Measurements from ENCODE around the gene SGMS2. TPM values are rescaled to one million over a fixed set of nuclear protein-coding genes. Genes with fewer than 3 reads are reported as not detected.
A peak's percentile ranks its signal among the peaks of the same experiment; 100 is the strongest.

The SGMS2 gene
- total RNA-seq (10 to 100 TPM; 14.3 to 36.9 (median 25.8) TPM), polyA plus RNA-seq (10 to 100 TPM in 1 of 2 donors, 1 to 10 TPM in 1; 2.3 to 12.4 TPM)
- long read RNA-seq, donor 1, full-length matches to known transcripts, result 1 of 14 reads
- long read RNA-seq, donor 1, partial matches to known transcripts, result 2 of 14 reads
- long read RNA-seq, donor 1, other reads (novel, unspliced or antisense), result 11 of 14 reads
- long read RNA-seq, donor 2, full-length matches to known transcripts, result 2 of 14 reads
- long read RNA-seq, donor 2, partial matches to known transcripts, result 2 of 14 reads
- long read RNA-seq, donor 2, other reads (novel, unspliced or antisense), result 10 of 14 reads
- long read RNA-seq, donor 3, full-length matches to known transcripts, result 4 of 43 reads
- long read RNA-seq, donor 3, partial matches to known transcripts, result 24 of 43 reads
- long read RNA-seq, donor 3, other reads (novel, unspliced or antisense), result 15 of 43 reads

GRCh38 chr4:107824350-107825071, at the start of gene SGMS2:
SGMS2 (plus strand) TSS chr4:107824932; CDS start chr4:107895554, 70,622 bp downstream.
- H3K9me3 ChIP-seq, result no peaks in the 10 kb centered on the region
- TF ChIP-seq CTCF (IDR thresholded peaks at IDR 0.05), result peak in 3 of 9 donors; percentile 12 to 37 (median 28)
- peak within 1 kb of the TSS; percentile 61 to 95 (median 93) for H3K27ac ChIP-seq
- H3K4me1 ChIP-seq, result peaks cover 0 to 40% (median 26%) of the 10 kb centered on the region in 9 donors
- H3K36me3 ChIP-seq, result no peaks in the 10 kb centered on the region
- peak; percentile 90 to 97 (median 92) for ATAC-seq
- intact Hi-C loops (cut with DNase I), result loop anchor here in 8 of 10 donors (5.0 to 10.0 kb wide), 8 partner anchors 38 to 170 kb away; partner anchors contain the start of gene HADH (in 1 of the 8)
- DNase-seq, result peak; percentile 80 to 87
- peak within 1 kb of the TSS; percentile 67 to 96 (median 82) for H3K4me3 ChIP-seq
- WGBS, 2 donors, result 0% methylated on average over 59 to 65 of the region's 65 CpGs
- H3K27me3 ChIP-seq, result peaks cover 0 to 12% (median 0%) of the 10 kb centered on the region in 7 donors

- Histone ChIP-seq H3K27me3 (no peaks in the 10 kb centered on the region), H3K4me1 (no peaks in the 10 kb centered on the region), H3K9me3 (peaks cover 0 to 13% (median 0%) of the 10 kb centered on the region in 11 donors), H3K36me3 (no peaks in the 10 kb centered on the region), H3K4me3 (no peak overlapping the region), H3K27ac (no peak overlapping the region)
- intact Hi-C loops (cut with DNase I), result no loop called here
- DNase-seq (no peak), ATAC-seq (no peak)
- TF ChIP-seq CTCF (IDR thresholded peaks at IDR 0.05), result no peak
Measured at GRCh38 chr4:107777890-107778289, 46.8 kb upstream of the SGMS2 start.

GRCh38 chr4:107778784-107779530, 45.8 kb upstream of the SGMS2 start:
- no peak overlapping the region for H3K4me3 ChIP-seq
- ATAC-seq, result no peak
- 77 to 78% methylated on average over 2 of the region's 2 CpGs for WGBS, 2 donors
- intact Hi-C loops (cut with DNase I), result no loop called here
- H3K9me3 ChIP-seq, result peaks cover 0 to 13% (median 0%) of the 10 kb centered on the region in 11 donors
- no peak overlapping the region for H3K27ac ChIP-seq
- no peak for DNase-seq
- H3K27me3 ChIP-seq, result no peaks in the 10 kb centered on the region
- H3K36me3 ChIP-seq, result no peaks in the 10 kb centered on the region
- no peaks in the 10 kb centered on the region for H3K4me1 ChIP-seq
- no peak for TF ChIP-seq CTCF (IDR thresholded peaks at IDR 0.05)

- DNase-seq (no peak), ATAC-seq (no peak)
- intact Hi-C loops (cut with DNase I), result no loop called here
- H3K27ac ChIP-seq, result no peak overlapping the region
- H3K4me1 ChIP-seq, result no peaks in the 10 kb centered on the region
- H3K27me3 ChIP-seq, result no peaks in the 10 kb centered on the region
- H3K36me3 ChIP-seq, result no peaks in the 10 kb centered on the region
- TF ChIP-seq CTCF (IDR thresholded peaks at IDR 0.05), result no peak
- WGBS, 2 donors, result 97 to 100% methylated on average over 2 of the region's 2 CpGs
- no peak overlapping the region for H3K4me3 ChIP-seq
- peaks cover 0 to 13% (median 0%) of the 10 kb centered on the region in 11 donors for H3K9me3 ChIP-seq
Measured at GRCh38 chr4:107780665-107781064, 44.1 kb upstream of the SGMS2 start.

Measured in heart right ventricle (tissue), 16 donors.